A673 (cell line): ENCODE results near the gene KATNAL1.

ENCODE experiments used
- EZH2 ChIP-seq: fragments of 200-600 bp; sonication (generic); IDR thresholded peaks from 2 replicates; pipeline ENCODE4 v1.6.1; 2017; ENCODE audit warnings: borderline replicate concordance, low read depth, mild to moderate bottlenecking, mixed read lengths, antibody characterized with exemption, low read length; ENCODE audit not compliant: poor library complexity, severe bottlenecking
- TF ChIP-seq, protein P1 (sequence below): fragments of 300-800, 200-600 bp; sonication (generic); conservative IDR thresholded peaks from 2 replicates; pipeline ENCODE4 v1.5.1; 2017; ENCODE audit warnings: low read depth, mild to moderate bottlenecking, antibody characterized with exemption, low read length, moderate library complexity, mixed read lengths

DNA sequence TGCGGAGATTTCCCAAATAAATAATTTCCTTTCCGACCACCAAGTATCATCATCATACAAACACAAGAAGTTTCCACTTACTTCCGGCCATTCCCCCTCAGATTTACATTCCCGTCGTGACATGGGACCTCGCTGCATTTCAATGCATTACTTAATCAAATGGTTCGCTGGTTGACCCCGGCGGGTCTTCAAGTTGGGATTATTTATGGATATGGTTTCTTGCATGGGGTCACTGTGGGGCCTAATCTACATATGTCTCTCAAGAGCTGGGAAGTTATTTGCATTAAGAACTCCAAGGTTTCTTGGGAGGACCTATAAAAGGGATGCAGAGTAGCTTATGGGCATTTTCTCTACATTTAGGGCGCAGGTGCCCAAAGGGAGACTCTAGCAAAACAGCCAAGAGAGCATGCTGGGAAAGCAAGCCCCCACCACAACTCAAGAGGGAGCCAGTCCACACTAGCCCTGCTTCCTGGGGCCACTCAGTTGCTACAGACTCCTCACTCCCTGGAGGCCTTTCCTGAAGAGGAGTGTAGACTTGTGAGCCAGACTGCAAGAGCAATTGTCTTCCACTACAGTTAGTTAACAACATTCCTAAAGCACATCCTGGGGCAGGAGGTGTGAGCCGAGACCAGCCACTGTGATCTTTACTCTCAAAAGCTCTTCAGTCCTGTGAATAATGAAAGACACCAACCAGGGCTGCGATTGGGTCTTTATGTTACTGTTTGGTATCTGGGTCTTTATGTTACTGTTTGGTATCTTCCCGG lies 125.3 kb downstream of the KATNAL1 start:
- TF ChIP-seq, protein P1, sequence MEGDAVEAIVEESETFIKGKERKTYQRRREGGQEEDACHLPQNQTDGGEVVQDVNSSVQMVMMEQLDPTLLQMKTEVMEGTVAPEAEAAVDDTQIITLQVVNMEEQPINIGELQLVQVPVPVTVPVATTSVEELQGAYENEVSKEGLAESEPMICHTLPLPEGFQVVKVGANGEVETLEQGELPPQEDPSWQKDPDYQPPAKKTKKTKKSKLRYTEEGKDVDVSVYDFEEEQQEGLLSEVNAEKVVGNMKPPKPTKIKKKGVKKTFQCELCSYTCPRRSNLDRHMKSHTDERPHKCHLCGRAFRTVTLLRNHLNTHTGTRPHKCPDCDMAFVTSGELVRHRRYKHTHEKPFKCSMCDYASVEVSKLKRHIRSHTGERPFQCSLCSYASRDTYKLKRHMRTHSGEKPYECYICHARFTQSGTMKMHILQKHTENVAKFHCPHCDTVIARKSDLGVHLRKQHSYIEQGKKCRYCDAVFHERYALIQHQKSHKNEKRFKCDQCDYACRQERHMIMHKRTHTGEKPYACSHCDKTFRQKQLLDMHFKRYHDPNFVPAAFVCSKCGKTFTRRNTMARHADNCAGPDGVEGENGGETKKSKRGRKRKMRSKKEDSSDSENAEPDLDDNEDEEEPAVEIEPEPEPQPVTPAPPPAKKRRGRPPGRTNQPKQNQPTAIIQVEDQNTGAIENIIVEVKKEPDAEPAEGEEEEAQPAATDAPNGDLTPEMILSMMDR: no peak
- TF ChIP-seq EZH2: no peak
